Muscle of back (tissue), 11 donors: ENCODE measurements around the gene KRT86. TPM values are rescaled to one million over a fixed set of nuclear protein-coding genes. Genes with fewer than 3 reads are reported as not detected.
A peak's percentile ranks its signal among the peaks of the same experiment; 100 is the strongest.
"Not testable (repeated sequence)": the region's sequence is repeated elsewhere in the genome, so short reads cannot be mapped to it uniquely, and the experiment has no call there.

Experiments
- DNase-seq, 3 donors: peaks; one replicate each; pipeline versions ENCODE4 v3.0.0 to v3.0.0-alpha.2; 2013
- polyA plus RNA-seq, 10 donors: library from polyadenylated mRNA; unstranded; fragments of 120-200 nt; gene quantifications; one replicate each; pipeline ENCODE4 v1.2.1, GENCODE V29; 2013; ENCODE audit not compliant: insufficient read length in 10 of 10

The KRT86 gene
- polyA plus RNA-seq, 10 donors = 0.15 to 0.52 (median 0.28) TPM; not detected in 2

GRCh38 chr12:52238916-52239646 lies 35.4 kb upstream of the KRT86 start:
- DNase-seq = no peak

DNA sequence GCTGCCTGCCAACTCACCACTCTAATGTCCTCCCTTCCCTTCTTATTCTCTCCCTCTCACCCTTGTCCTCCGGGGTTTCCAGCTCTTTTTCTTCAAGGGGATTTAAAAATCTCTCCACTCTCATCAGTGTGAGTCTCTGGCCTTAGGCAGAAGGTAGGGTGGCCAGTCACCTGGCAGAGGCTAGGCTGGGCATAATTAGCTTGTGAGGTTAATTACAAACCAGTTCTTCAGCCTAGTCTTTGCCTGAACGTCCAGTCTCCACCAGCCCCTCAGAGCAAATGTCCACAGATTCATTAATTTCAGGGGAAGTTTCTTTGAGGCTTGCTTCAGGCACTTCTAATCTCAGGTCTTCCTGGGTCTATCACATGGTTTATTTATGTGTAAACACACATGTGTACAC lies 34.7 kb upstream of the KRT86 start:
- DNase-seq = no peak

DNA sequence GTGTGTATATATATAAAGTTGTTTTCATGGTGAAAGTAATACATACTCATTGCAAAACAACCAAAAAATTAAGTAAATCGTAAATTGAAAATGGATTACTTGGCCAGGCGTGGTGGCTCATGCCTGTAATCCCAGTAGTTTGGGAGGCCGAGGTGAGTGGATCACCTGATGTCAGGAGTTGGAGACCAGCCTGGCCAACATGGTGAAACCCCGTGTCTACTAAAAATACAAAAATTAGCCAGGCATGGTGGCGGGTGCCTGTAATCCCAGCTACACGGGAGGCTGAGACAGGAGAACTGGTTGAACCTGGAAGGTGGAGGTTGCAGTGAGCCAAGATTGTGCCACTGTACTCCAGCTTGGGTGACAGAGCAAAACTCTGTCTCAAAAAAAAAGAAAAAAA lies 34.2 kb upstream of the KRT86 start:
- DNase-seq = not testable (repeated sequence)

DNA sequence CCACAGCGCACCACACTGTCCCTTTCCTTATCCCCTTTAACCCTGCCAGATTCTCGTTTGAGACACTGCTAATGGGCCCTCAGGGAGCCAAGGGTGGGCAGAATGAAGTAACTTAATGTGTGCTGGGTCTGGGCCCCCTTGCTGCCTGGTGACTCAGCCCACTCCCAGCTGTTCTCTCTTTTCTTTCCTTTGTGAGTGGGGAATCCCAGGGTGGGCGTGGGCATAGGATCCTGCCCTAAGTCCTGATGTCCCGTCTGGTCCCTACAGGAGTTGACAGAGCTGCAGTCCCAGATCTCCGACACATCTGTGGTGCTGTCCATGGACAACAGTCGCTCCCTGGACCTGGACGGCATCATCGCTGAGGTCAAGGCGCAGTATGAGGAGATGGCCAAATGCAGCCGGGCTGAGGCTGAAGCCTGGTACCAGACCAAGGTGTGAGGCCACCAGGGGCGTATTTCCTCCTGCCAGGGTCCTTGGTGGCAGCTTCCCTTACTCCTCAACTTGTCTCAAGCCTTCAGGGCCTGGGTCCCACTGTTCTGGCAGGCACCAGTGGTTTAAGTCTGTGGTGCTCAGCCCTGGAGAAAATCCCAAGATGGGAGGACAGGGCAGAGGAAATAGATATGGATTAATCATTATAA lies 33.1 kb upstream of the KRT86 start:
- DNase-seq = no peak

GRCh38 chr12:52242442-52243258 lies 31.8 kb upstream of the KRT86 start:
- no peak for DNase-seq

- DNase-seq = no peak
These were observed 31.1 kb upstream of the KRT86 start for GRCh38 chr12:52243259-52243855.

- DNase-seq = peak in 2 of 3 donors; percentile 49 to 75
These were observed 30.4 kb upstream of the KRT86 start for GRCh38 chr12:52243856-52244614.

- no peak for DNase-seq
These were observed 29.8 kb upstream of the KRT86 start for GRCh38 chr12:52244615-52244994.

- no peak for DNase-seq
These were observed 29.0 kb upstream of the KRT86 start for GRCh38 chr12:52245259-52245961.

GRCh38 chr12:52245962-52246569 lies 28.4 kb upstream of the KRT86 start:
- DNase-seq = no peak

GRCh38 chr12:52246720-52247621 lies 27.5 kb upstream of the KRT86 start:
- DNase-seq = no peak

- no peak for DNase-seq
These were observed 26.6 kb upstream of the KRT86 start for GRCh38 chr12:52247622-52248540.

DNA sequence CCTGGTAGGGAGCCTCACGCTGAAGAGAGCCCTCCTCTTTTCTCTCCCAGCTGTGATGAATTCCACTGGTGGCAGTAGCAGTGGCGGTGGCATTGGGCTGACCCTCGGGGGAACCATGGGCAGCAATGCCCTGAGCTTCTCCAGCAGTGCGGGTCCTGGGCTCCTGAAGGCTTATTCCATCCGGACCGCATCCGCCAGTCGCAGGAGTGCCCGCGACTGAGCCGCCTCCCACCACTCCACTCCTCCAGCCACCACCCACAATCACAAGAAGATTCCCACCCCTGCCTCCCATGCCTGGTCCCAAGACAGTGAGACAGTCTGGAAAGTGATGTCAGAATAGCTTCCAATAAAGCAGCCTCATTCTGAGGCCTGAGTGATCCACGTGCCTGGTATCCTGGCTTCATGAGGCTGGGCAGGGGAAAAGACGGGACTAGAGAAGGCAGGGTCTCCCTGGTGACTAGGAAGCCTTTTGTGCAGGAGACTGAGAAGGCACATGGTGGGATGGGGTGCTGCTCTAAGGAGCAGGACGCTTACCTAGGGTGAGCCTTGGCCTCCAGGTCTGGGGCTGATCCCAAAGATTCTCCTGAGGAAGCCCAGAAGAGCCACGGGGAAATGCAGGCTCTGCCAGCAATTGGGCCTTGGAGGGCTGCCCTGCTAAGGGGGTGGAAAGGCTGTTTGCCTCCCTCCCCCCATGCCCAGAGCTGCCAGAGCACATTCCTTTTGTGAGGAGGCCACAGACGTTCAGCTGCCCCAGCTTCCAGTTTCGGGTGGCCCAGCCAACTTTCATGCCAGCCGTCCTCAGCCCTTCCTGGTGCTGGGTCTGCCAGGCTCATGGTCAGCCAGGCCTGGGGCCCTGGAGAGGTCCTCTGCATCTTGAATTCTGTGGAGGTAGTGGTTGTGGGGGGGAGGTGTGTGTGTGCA lies 25.6 kb upstream of the KRT86 start:
- DNase-seq = peak; percentile 35 to 52 (median 36)

GRCh38 chr12:52249511-52250047 lies 24.9 kb upstream of the KRT86 start:
- no peak for DNase-seq

DNA sequence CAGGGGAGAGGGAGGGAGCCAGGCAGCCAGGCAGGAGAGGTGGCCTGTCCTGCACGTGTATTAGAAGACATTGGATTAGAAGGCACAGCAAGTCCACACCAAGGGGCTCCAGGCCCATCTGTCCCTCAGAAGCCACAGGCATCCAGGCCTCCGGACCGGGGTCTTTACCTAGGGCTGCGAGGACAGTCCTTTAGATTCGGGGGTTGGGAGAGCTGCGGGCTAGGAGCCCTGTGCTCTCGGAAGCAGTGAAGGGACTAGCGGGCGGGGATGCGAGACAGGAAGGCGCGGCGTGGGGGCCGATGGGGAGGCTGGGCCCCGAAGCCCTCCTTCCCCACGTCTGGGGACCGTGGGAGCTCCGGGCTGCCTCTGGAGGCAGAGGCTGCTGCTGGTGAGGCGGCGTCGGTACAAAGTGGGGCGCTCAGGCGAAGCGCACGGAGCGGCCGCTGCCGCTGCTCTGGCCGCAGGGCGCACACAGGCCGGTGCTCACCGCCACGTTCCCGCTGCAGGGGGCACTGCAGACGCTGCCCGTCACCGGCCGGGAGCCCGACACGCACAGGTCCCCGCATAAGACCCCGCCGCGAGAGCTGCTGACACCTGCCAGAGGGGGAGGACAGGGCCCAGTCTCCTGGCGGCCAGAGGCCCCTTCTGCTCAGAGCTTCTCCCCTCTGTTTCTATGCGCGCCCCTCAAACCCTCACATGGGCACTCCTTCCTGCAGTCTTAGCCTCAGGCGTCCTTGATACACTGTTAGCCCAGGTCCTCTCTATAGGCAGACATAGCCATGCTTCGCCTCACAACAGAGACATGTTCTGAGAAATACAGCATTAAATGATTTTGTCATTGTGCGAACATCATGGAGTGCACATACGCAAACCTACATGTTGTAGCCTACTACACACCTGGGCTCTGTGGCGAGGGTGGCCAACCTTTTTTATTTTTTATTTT lies 24.1 kb upstream of the KRT86 start:
- DNase-seq = no peak
